ENCODE measurements around the gene PDK1.

The PDK1 gene

GRCh38 chr2:172607379-172607928 lies 51.6 kb downstream of the PDK1 start:
- Histone ChIP-seq H3K27me3 (replicated peaks) (no peaks in the 10 kb centered on the region), H3K36me3 (replicated peaks) (peaks cover 3% of the 10 kb centered on the region), H3K4me3 (ENCODE audit: low read depth, low read length) (no peak overlapping the region), H3K27ac (no peak overlapping the region)
- TF ChIP-seq CTCF (IDR thresholded peaks at IDR 0.05; ENCODE audit: low read depth, low read length, missing control alignments): no peak
- in situ Hi-C loops (cut with HindIII; ENCODE audit: low pct_ligation_motif_present, low sequenced_read_pairs): no loop called here
- no peak for DNase-seq

- DNase-seq: no peak
- H3K4me3 ChIP-seq (ENCODE audit: low read depth, low read length): no peak overlapping the region
- in situ Hi-C loops (cut with HindIII; ENCODE audit: low pct_ligation_motif_present, low sequenced_read_pairs): no loop called here
- no peaks in the 10 kb centered on the region for H3K27me3 ChIP-seq (replicated peaks)
- H3K36me3 ChIP-seq (replicated peaks): peaks cover 3% of the 10 kb centered on the region
- TF ChIP-seq CTCF (IDR thresholded peaks at IDR 0.05; ENCODE audit: low read depth, low read length, missing control alignments): no peak
- H3K27ac ChIP-seq: no peak overlapping the region
These were observed 53.6 kb downstream of the PDK1 start for GRCh38 chr2:172609488-172609887.

- Histone ChIP-seq H3K4me3 (ENCODE audit: low read depth, low read length) (no peak overlapping the region), H3K27me3 (replicated peaks) (no peaks in the 10 kb centered on the region), H3K27ac (no peak overlapping the region), H3K36me3 (replicated peaks) (peaks cover 3% of the 10 kb centered on the region)
- in situ Hi-C loops (cut with HindIII; ENCODE audit: low pct_ligation_motif_present, low sequenced_read_pairs): no loop called here
- TF ChIP-seq CTCF (IDR thresholded peaks at IDR 0.05; ENCODE audit: low read depth, low read length, missing control alignments): no peak
- DNase-seq: no peak
These were observed 56.2 kb downstream of the PDK1 start for GRCh38 chr2:172612051-172612450.

GRCh38 chr2:172613040-172613439 lies 57.1 kb downstream of the PDK1 start:
- no peak for TF ChIP-seq CTCF (IDR thresholded peaks at IDR 0.05; ENCODE audit: low read depth, low read length, missing control alignments)
- Histone ChIP-seq H3K36me3 (replicated peaks) (peaks cover 3% of the 10 kb centered on the region), H3K27me3 (replicated peaks) (no peaks in the 10 kb centered on the region), H3K27ac (no peak overlapping the region), H3K4me3 (ENCODE audit: low read depth, low read length) (no peak overlapping the region)
- no peak for DNase-seq
- in situ Hi-C loops (cut with HindIII; ENCODE audit: low pct_ligation_motif_present, low sequenced_read_pairs): no loop called here

GRCh38 chr2:172613615-172614231 lies 57.8 kb downstream of the PDK1 start:
- TF ChIP-seq CTCF (IDR thresholded peaks at IDR 0.05; ENCODE audit: low read depth, low read length, missing control alignments): peak; percentile 34
- in situ Hi-C loops (cut with HindIII; ENCODE audit: low pct_ligation_motif_present, low sequenced_read_pairs): no loop called here
- Histone ChIP-seq H3K36me3 (replicated peaks) (peaks cover 3% of the 10 kb centered on the region), H3K27ac (no peak overlapping the region), H3K4me3 (ENCODE audit: low read depth, low read length) (no peak overlapping the region), H3K27me3 (replicated peaks) (no peaks in the 10 kb centered on the region)
- DNase-seq: no peak

- H3K27ac ChIP-seq: no peak overlapping the region
- in situ Hi-C loops (cut with HindIII; ENCODE audit: low pct_ligation_motif_present, low sequenced_read_pairs): no loop called here
- no peaks in the 10 kb centered on the region for H3K36me3 ChIP-seq (replicated peaks)
- no peak overlapping the region for H3K4me3 ChIP-seq (ENCODE audit: low read depth, low read length)
- DNase-seq: peak; percentile 22
- no peaks in the 10 kb centered on the region for H3K27me3 ChIP-seq (replicated peaks)
- TF ChIP-seq CTCF (IDR thresholded peaks at IDR 0.05; ENCODE audit: low read depth, low read length, missing control alignments): no peak
These were observed 59.0 kb downstream of the PDK1 start for GRCh38 chr2:172614932-172615331.

All from brain microvascular endothelial cell (primary cell).